ENCODE measurements around the gene FYN.

DNA sequence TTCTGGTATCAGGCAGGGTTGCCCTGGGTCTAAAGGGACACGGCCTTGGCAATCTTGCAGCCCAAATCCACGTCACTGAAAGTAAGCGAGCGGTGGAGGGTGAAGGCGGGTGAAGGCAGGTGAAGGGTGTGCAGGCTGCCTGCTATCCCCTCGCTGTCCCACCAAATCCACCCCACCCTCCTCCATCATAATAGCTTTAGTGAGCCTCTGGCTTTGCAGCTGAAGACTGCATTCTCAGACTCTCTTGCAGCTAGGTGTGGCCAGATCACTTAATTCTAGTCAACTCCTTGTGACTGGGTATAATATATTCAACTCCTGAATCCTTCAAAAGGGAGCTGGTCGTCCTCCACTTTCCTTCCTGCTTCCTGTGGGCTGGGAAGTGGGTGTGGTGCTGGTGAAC, 140.9 kb downstream of the FYN start:
- TF ChIP-seq, protein P1, sequence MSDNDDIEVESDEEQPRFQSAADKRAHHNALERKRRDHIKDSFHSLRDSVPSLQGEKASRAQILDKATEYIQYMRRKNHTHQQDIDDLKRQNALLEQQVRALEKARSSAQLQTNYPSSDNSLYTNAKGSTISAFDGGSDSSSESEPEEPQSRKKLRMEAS (IDR thresholded peaks at IDR 0.05), result no peak
- no peak for TF ChIP-seq REST (IDR thresholded peaks at IDR 0.05; ENCODE audit: low read depth)
- TF ChIP-seq TAF1 (IDR thresholded peaks at IDR 0.05; ENCODE audit: low read depth), result no peak
- TF ChIP-seq NFIC (IDR thresholded peaks at IDR 0.05), result no peak
- no peak for TF ChIP-seq EGR1 (IDR thresholded peaks at IDR 0.05)
- TF ChIP-seq ZBTB7A (IDR thresholded peaks at IDR 0.05; ENCODE audit: low read depth), result no peak
- no peak for TF ChIP-seq EP300 (IDR thresholded peaks at IDR 0.05; ENCODE audit: borderline replicate concordance)
- TF ChIP-seq CEBPB (IDR thresholded peaks at IDR 0.05), result no peak
- no peak for TF ChIP-seq TEAD4 (IDR thresholded peaks at IDR 0.05)
- no peak for TF ChIP-seq RAD21 (IDR thresholded peaks at IDR 0.05; ENCODE audit: low read depth)
- TF ChIP-seq, protein P2, sequence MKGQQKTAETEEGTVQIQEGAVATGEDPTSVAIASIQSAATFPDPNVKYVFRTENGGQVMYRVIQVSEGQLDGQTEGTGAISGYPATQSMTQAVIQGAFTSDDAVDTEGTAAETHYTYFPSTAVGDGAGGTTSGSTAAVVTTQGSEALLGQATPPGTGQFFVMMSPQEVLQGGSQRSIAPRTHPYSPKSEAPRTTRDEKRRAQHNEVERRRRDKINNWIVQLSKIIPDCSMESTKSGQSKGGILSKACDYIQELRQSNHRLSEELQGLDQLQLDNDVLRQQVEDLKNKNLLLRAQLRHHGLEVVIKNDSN (IDR thresholded peaks at IDR 0.05), result no peak
- TF ChIP-seq YY1 (IDR thresholded peaks at IDR 0.05; ENCODE audit: low read depth), result no peak

All from Ishikawa (cell line).